Cerebellar cortex (tissue), 1 donor: ENCODE results near the gene HDAC10.

ENCODE experiments used
- DNase-seq: peaks from one replicate; pipeline ENCODE4 v3.0.0-alpha.2; 2015; ENCODE audit warnings: low spot score

The HDAC10 gene

GRCh38 chr22:50201191-50202129, 49.6 kb downstream of the HDAC10 start:
- DNase-seq, result no peak

DNA sequence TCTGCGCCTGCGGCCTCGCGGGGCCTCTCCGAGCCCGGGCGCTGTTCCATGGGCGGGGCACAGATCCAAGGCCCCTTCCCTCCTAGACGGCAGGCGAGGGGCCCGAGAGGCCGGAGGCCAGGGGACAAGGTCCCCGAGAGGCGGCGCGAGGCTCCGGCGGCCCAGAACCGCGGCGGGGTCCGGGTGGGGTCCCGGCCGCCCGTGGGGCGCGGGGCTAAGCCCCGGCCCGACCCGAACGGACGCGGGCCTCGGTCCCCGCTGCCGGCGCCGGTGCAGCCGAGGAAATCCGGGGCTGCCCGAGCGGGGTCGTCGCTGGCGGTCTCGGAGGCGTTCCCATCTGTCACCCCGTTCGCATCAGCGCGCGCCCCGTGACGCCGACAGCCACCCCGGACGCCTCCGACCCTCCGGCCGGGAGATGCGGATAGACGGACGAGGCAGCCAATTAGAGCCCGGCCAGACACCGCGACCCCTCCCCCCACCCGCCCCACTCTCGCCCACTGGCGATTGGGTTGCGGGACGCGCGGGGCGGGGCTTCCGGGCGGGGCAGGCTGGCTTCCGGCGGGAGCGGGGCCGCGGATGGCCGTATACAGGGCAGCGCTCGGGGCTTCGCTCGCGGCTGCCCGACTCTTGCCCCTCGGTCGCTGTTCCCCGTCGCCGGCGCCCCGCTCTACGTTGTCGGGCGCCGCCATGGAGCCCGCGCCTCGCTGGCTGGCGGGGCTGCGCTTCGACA, 50.4 kb downstream of the HDAC10 start, which contains the start of gene SELENOO:
TSS of gene SELENOO (plus strand) at position 551 of the 730 bp plus-strand sequence. CDS start at position 577, 26 bp downstream.
- DNase-seq, result peak; percentile 90

DNA sequence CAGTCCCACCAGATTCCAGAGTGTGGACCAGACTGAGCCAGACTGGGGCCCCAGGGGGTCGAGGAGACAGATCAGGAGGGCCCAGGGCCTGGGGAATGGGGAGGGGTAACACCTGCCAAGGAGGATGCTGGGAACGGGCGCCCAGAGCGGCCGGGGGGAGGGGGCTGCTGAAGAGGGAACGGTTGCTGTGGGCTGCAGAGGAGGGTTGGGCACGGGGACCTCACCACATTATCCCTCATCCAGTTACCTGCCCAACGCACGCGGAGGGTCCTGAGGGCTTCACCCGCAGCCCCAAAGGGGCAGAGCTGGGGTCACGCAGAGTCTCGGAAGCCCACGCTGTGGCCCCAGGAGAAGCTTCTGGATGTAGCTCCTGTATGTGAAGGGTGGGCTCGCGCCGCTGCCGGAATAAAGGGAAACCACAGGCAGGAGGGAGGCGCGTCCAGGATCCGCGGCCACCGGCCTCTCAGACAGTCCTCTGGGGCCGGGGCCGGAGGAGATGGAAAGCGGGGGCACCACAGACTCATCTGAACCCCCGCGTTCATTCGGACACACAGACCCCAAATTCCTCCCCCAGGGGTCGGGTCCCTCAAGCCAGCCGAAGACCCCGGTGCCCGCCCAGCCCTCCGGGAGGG, 51.1 kb downstream of the HDAC10 start:
- DNase-seq, result no peak

DNA sequence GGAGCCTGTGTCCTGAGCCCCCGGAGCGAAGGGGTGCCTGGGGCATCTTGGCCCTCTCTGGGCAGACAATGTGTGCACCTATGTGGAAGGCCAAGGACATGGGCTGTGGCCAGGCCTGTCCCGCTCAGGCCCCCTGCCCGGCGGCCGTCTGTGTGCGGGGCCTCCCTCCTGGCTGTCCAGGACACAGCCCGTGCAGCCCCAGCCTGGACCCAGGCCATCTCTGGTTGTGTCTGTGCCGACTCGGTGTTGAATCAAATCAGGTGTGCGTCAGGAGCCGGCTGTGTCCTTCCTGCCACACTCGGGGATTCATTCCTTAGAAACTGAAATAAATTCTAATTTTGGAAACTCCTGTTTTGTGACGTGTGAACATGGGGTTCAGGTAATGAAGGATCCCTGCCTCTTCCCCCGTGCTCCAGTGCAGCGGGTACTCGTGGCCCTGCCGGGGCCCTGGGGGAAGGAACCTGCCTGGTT, 51.8 kb downstream of the HDAC10 start:
- peak; percentile 85 for DNase-seq

GRCh38 chr22:50198624-50199017, 52.4 kb downstream of the HDAC10 start:
- DNase-seq, result no peak

DNA sequence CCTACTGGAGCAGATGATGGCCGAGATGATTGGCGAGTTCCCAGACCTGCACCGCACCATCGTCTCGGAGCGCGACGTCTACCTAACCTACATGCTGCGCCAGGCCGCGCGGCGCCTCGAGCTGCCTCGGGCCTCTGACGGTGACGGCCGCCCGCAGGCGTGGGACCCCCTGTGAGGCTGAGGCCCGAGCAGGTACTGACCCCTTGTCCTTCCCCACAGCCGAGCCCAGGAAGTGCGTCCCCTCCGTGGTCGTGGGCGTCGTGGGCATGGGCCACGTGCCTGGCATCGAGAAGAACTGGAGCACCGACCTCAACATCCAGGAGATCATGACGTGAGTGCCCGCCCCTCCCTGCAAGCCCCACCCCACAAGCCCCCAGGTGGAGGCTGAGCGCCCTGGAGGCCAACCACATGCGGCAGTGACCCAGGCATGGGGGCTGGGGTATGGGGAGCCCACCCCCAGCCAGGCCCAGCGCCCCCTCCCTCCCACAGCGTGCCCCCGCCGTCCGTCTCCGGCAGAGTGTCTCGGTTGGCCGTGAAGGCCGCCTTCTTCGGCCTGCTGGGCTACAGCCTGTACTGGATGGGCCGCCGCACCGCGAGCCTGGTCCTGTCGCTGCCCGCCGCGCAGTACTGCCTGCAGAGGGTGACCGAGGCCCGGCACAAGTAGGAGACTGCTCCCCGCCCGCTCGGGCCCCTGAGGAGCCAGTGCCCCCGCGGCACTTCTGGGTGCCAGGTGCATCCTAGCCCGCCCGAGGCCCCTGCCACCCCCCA, 53.0 kb downstream of the HDAC10 start:
- DNase-seq, result no peak

DNA sequence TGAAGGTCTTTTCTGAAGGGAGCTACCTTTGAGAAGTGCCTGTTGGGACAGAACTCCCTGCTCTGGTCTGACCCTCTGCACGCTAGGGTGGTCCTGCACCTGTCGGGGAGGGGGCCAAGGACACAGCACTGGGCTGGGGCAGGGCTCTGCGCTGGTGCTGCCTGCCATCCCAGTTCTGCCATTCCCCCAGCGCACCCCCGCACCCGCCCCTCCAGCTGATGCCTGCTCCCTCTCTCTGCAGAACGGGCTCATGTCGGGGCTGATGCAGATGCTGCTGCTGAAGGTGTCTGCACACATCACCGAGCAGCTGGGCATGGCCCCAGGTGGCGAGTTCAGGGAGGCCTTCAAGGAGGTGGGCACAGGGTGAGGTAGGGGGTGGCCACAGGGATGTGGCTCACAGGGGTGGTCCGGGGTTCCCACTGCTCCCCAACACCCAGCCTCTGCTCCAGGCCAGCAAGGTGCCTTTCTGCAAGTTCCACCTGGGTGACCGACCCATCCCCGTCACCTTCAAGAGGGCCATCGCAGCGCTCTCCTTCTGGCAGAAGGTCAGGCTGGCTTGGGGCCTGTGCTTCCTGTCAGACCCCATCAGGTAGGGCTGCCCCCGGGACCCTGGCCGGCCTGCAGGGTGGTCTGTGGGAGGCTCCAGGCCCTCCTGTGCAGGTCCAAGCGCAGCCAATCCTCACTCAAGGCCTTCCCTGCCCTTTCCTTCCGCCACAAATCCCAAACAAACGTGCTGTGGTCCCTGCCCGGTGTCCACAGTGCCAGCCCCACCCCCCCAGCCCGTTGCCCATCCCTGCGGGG, 53.9 kb downstream of the HDAC10 start:
- DNase-seq, result no peak

- DNase-seq, result no peak
Measured at GRCh38 chr22:50196256-50196655, 54.8 kb downstream of the HDAC10 start.
